ENCODE data around the gene SALL4.

GRCh38 chr20:51840865-51841264 lies 38.5 kb upstream of the SALL4 start:
- TF ChIP-seq, protein P1, sequence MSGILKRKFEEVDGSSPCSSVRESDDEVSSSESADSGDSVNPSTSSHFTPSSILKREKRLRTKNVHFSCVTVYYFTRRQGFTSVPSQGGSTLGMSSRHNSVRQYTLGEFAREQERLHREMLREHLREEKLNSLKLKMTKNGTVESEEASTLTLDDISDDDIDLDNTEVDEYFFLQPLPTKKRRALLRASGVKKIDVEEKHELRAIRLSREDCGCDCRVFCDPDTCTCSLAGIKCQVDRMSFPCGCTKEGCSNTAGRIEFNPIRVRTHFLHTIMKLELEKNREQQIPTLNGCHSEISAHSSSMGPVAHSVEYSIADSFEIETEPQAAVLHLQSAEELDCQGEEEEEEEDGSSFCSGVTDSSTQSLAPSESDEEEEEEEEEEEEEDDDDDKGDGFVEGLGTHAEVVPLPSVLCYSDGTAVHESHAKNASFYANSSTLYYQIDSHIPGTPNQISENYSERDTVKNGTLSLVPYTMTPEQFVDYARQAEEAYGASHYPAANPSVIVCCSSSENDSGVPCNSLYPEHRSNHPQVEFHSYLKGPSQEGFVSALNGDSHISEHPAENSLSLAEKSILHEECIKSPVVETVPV (CRISPR knock-in tag; IDR thresholded peaks at IDR 0.05) = no peak
- TF ChIP-seq ARNTL (CRISPR knock-in tag; IDR thresholded peaks at IDR 0.05; ENCODE audit: borderline replicate concordance, low read depth) = no peak
- no peak for TF ChIP-seq ISL1 (CRISPR knock-in tag; IDR thresholded peaks at IDR 0.05)
- TF ChIP-seq TCF4 (CRISPR knock-in tag; IDR thresholded peaks at IDR 0.05; ENCODE audit: borderline replicate concordance) = no peak
- TF ChIP-seq, protein P2, sequence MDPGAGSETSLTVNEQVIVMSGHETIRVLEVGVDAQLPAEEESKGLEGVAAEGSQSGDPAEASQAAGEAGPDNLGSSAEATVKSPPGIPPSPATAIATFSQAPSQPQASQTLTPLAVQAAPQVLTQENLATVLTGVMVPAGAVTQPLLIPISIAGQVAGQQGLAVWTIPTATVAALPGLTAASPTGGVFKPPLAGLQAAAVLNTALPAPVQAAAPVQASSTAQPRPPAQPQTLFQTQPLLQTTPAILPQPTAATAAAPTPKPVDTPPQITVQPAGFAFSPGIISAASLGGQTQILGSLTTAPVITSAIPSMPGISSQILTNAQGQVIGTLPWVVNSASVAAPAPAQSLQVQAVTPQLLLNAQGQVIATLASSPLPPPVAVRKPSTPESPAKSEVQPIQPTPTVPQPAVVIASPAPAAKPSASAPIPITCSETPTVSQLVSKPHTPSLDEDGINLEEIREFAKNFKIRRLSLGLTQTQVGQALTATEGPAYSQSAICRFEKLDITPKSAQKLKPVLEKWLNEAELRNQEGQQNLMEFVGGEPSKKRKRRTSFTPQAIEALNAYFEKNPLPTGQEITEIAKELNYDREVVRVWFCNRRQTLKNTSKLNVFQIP (CRISPR knock-in tag; IDR thresholded peaks at IDR 0.05; ENCODE audit: borderline replicate concordance, low read depth) = no peak
- TF ChIP-seq, protein P3, sequence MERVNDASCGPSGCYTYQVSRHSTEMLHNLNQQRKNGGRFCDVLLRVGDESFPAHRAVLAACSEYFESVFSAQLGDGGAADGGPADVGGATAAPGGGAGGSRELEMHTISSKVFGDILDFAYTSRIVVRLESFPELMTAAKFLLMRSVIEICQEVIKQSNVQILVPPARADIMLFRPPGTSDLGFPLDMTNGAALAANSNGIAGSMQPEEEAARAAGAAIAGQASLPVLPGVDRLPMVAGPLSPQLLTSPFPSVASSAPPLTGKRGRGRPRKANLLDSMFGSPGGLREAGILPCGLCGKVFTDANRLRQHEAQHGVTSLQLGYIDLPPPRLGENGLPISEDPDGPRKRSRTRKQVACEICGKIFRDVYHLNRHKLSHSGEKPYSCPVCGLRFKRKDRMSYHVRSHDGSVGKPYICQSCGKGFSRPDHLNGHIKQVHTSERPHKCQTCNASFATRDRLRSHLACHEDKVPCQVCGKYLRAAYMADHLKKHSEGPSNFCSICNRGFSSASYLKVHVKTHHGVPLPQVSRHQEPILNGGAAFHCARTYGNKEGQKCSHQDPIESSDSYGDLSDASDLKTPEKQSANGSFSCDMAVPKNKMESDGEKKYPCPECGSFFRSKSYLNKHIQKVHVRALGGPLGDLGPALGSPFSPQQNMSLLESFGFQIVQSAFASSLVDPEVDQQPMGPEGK (CRISPR knock-in tag; IDR thresholded peaks at IDR 0.05; ENCODE audit: borderline replicate concordance) = no peak
- no peak for TF ChIP-seq ZFP3 (CRISPR knock-in tag; IDR thresholded peaks at IDR 0.05)

Data from SK-N-SH treated with all-trans-retinoic acid at 6 μM for 48 hours (cell line).